HK-2 (cell line): ENCODE data around the gene MICALL2.
A peak's percentile ranks its signal among the peaks of the same experiment; 100 is the strongest.

Experiments used
- DNase-seq: peaks from one replicate; pipeline ENCODE4 v3.0.0-alpha.2; 2018; ENCODE audit not compliant: unreplicated experiment

MICALL2 gene

DNA sequence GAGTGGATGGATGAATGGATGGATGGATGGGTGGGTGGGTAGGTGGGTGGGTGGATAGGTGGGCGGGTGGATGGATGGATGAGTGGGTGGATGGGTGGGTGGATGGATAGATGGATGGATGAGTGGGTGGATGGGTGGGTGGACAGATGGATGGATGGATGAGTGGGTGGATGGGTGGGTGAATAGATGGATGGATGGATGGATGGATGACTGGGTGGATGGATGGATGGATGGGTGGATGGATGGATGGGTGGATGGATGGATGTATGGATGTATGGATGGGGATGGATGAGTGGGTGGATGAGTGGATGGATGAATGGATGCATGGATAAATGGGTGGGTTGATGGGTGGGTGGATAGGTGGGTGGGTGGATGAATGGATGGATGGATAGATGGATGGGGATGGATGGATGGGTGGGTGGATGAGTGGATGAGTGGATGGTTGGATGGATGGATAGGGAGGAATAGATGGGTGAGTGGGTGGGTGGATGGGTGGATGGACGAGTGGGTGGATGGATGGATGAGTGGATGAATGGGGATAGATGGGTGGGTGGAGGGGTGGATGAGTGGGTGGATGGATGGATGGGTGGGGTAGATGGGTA lies 43.8 kb downstream of the MICALL2 start:
- no peak for DNase-seq

DNA sequence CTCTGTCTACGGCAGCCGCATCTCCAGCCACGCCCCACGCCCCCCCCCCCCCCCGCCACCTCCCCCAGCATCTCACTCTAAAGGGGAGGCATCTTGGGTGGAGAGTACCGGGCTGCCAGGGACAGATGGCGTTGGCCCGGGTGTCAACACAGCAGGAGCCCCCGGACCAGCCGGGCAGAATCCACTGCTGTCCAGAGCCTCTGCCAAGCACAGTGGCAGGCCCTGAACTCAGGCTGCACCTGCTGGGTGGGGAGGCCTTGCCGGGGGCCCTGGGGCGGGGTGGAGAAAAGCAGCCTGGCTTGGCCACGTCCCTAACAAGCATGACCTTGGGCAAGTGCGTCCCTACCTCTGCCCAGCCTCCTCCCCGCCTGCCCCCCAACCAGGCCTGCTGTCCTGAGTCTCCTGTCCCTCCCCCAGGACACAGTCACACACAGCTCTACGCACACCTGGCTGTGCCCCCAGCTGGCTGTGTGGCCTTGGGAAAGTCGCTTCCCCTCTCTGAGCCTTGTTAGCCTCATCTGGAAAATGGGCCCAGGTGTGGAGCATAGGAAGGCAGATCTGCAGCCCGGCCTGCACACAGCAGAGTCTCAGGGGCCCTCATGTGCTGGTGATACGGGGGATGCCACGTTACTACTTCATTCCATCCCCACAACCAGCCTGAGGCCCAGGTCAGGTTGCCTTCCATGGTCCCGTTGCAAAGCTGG lies 45.2 kb downstream of the MICALL2 start:
- no peak for DNase-seq

GRCh38 chr7:1412322-1413261 lies 46.7 kb downstream of the MICALL2 start:
- DNase-seq = peak; percentile 83

DNA sequence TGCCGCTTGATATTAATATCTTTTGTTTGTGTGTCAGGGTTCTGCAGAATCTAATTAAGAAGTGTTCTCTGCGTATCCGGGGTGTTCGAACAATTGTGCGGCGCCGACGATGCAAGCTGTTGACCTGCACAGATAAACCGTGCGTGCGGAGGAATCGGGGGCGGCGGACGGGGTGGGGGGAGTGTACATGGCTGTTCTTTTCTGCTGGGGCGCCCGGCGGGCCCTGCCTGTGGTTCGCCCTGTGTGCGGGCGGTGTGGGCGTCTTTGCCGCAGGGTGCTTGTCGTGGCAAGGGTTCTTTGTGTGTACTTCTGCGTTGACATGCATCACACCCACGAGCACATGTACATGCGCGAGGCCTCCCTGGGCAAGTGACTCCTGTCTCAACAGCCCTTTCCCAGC lies 47.9 kb downstream of the MICALL2 start:
- DNase-seq = no peak

GRCh38 chr7:1410992-1411391 lies 48.3 kb downstream of the MICALL2 start:
- DNase-seq = no peak

GRCh38 chr7:1409555-1409954 lies 49.7 kb downstream of the MICALL2 start:
- DNase-seq = no peak

GRCh38 chr7:1408466-1408865 lies 50.8 kb downstream of the MICALL2 start:
- no peak for DNase-seq

DNA sequence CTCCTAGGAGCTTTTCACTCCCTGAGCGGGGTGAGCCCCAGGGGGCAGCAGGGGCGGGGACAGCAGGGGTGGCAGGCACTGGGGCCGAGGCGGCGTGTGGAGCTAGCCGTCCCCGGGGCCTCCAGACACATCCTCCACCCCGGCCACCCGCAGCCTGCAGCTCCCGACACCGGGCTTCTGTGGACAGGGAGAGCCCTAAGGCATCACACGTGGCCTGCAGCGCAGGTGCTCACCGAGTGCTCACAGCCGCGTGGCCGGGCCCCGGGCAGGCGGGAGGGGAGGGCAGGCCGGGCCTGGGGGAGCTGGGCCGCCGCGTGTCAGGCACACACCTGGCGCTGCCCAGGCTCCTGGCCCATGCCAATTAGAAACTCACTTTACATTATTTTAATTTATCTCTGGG lies 51.4 kb downstream of the MICALL2 start:
- no peak for DNase-seq

- DNase-seq = no peak
Measured at GRCh38 chr7:1404898-1405548, 54.2 kb downstream of the MICALL2 start.

GRCh38 chr7:1404460-1404809 lies 54.8 kb downstream of the MICALL2 start:
- no peak for DNase-seq

DNA sequence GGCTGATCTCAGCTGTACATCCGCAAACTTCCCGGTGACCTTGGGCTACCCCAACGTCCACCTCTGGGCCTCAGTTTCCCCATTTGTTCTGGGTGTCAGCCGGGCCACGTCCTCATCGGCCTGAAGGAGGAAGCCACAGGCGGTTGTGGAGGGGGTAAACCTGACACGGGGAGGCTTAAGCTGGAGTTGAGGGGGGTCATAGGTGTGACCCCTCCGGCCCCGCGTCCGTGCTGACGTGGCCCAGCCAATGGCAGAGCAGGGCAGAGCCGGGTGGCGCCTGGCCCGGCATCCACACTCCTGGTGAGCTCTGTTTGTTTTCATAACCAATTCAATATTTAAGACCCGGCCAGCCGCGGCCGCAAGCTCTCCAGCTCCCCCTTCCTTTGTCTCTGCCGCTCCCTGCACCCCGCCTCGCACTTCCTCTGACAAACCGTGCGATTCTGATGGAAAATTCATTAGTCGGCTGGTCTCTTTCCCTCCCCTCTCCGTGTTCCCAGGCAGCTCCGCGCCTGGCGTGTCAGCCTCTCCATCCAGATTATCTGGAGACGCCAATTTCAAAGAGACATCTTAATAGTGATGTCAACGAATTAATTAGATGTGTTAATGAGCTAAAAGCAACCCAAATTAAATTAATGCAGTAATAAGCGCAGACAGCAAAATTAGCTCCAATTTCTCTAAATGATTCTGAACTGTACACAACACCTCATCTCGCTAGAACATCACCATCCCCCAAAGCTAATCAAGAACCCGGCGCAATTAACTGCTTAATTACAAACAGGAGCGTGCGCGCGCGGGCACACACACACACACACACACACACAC lies 55.4 kb downstream of the MICALL2 start:
- no peak for DNase-seq

- DNase-seq = no peak
Measured at GRCh38 chr7:1402791-1403637, 56.3 kb downstream of the MICALL2 start.

DNA sequence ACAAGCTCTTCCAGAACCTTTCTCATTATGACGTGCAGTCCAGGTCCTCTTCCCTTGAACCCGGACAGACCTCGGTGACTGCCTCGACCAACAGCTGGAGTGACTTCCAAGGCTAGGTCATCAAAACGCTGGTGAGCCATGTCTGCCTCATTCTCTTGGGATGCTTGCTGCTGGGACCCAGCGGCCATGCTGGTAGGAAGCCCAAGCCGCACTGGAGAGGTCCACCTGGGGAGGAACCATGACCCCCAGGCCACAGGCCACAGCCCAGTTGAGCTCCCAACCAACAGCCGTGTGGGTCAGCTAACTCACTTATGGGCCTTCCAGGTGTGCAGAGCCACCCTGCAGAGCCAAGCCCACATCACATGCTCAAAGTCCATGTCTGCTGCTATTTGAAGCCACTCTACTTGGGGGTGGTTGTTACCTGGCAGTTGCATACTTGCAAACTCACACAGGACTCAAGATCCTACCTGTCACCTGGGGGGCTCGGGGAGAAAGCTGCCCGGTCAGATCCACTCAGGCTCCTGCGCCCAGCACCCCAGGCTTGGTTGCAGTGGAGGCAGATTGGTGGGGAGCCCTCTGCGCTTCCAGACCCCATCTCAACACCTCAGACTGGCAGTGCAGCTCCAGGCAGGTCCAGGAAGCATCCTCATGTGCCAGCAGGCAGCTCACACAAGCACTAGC lies 57.0 kb downstream of the MICALL2 start:
- DNase-seq = no peak

GRCh38 chr7:1401011-1401410 lies 58.3 kb downstream of the MICALL2 start:
- DNase-seq = no peak

DNA sequence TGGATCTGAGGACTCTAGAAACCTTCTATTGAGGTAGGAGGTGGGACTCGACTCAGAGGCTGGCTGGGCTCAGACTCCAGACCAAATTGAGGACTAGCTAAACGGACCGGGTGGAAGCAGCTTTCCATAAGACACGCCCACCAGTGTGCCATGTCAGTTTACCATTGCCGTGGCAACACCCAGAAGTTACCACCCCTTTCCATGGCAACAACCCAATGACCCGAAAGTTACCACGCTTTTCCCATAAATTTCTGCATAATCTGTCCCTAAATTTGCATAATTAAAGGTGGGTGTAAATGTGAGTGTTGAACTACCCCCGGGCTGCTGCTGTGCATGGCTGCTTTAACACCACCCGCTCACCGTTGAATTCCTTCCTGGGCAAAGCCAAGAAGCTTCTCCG lies 58.9 kb downstream of the MICALL2 start:
- no peak for DNase-seq

DNA sequence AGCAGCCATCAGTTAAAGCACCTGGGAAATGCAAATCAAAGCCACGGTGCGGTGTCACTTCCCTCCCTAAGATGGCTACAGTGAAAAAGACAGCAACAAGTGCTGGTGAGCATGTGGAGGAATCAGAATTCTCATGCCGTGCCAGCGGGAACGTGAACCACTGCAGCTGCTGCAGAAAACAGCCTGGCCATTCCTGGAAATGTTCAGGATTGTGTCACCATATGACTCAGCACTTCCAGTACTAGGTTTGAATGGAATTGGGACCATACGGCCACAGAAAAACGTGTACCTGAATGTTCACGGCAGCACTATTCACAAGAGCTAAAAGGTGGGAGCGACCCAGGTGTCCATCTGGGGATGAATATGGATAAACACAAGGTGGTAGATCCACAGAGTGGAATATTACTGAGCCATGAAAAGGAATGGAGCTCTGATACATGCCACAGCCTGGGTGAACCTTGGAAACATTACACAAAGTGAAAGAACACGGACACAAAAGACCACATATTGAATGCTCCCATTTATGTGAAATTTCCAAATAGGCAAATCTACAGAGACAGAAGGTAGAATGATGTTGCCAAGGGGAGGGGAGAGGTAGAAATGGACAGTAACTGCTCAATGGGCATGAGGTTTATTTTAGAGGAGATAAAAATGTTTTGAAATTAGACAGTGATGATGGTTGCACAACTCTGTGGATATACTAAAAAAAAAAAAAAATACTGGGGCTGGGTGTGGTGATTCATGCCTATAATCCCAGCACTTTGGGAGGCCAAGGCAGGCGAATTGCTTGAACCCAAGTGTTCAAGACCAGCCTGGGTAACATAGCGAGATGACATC lies 61.6 kb downstream of the MICALL2 start:
- no peak for DNase-seq

DNA sequence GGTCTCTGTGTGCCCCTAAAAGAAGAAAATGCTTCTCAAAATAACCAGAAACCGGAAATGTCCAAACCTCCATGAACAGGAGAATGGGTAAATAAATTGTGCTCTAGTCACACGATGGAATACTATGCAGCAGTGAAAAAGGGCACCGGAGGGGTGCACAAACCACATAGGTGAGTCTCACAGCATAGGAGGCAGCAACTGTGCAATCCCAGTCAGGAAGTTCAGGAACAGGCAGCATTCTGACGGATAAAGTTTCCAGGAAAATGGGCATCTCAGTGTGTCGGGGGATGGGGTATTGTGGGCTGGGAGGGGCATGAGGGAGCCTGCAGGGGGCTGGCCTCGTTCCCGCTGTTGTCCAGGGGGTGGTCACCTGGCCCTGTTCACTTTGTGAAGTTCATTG lies 63.1 kb downstream of the MICALL2 start:
- no peak for DNase-seq

GRCh38 chr7:1395211-1396070 lies 63.8 kb downstream of the MICALL2 start:
- DNase-seq = no peak
